SJSA1 (cell line): ENCODE data around the gene TMEM154. TPM values are rescaled to one million over a fixed set of nuclear protein-coding genes. Genes with fewer than 3 reads are reported as not detected.

Source experiments
- DNase-seq, 2 experiments: peaks; one replicate each; pipeline ENCODE4 v3.0.0-alpha.2; 2015 to 2020; ENCODE audit warnings: low spot score in 2 of 2, low read depth in 1 of 2
- H3K27ac ChIP-seq: fragments of 250-450 bp; sonication (Bioruptor Pico); 2 replicates; pipeline ENCODE4 v1.5.1; 2020; ENCODE audit warnings: mild to moderate bottlenecking, moderate library complexity
- H3K27me3 ChIP-seq: fragments of 250-450 bp; sonication (Bioruptor Pico); replicated peaks from 2 replicates; pipeline ENCODE4 v1.5.1; 2020; ENCODE audit warnings: mild to moderate bottlenecking, moderate library complexity
- H3K36me3 ChIP-seq: fragments of 250-450 bp; sonication (Bioruptor Pico); 2 replicates; pipeline ENCODE4 v1.5.1; 2020; ENCODE audit warnings: mild to moderate bottlenecking
- H3K4me1 ChIP-seq: fragments of 250-450 bp; sonication (Bioruptor Pico); replicated peaks from 2 replicates; pipeline ENCODE4 v1.6.1; 2021; ENCODE audit warnings: mild to moderate bottlenecking
- H3K4me3 ChIP-seq: fragments of 250-450 bp; sonication (Bioruptor Pico); 2 replicates; pipeline ENCODE4 v1.5.1; 2020; ENCODE audit warnings: mild to moderate bottlenecking
- H3K9me3 ChIP-seq: fragments of 250-450 bp; sonication (Bioruptor Pico); replicated peaks from 2 replicates; pipeline ENCODE4 v1.5.1; 2020; ENCODE audit warnings: mild to moderate bottlenecking
- total RNA-seq: library from RNA; depleted of rRNA; stranded (reverse); fragments of >200 nt; shearing (Covaris generic); gene quantifications from 2 replicates; pipeline ENCODE4 v1.2.3, GENCODE V29; 2014

Gene TMEM154
- total RNA-seq, 1 experiment from 2014 or later = 0.37 TPM

DNA sequence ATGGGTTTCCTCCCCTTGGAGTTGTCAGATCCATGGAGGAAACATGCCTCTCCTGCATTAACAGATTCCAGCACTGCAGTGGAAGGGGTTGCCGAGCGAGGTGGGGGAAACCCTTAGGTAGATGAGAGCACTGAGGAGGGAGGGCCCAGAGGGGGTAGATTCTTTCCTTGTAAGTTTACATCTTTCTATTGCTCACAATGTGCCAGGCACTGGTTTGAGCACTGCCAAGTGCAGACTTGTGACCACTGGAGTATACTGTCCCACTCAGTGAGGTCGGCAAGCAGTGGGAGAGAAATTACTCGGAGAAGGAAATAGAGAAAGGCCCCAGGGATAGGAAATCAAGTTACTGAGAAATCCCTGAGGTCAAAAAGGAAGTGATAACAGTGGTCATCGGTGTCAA lies 27.8 kb upstream of the TMEM154 start:
- no peak overlapping the region for H3K27ac ChIP-seq
- H3K4me3 ChIP-seq = no peak overlapping the region
- H3K36me3 ChIP-seq = no peaks in the 10 kb centered on the region
- H3K27me3 ChIP-seq = no peaks in the 10 kb centered on the region
- no peaks in the 10 kb centered on the region for H3K9me3 ChIP-seq
- no peaks in the 10 kb centered on the region for H3K4me1 ChIP-seq
- no peak for DNase-seq

DNA sequence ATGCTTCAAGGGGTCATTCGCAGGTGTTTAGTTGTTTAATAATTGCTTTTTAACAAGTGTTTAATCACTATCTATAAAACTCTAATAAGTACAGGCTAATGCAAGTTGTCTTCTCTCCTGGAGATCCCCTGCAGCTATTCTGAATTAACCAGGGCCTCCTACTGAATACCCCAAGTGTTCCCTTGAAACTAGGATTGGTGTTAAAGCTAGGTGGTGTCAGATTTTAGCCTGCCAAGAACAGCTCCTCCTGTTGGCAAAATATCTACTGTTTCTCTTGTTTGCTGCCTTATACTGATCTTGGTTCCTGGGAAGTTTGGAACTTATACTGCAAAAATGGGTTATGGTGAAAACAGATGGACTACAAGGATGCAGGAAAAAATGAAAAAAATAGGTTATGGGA lies 26.1 kb upstream of the TMEM154 start:
- Histone ChIP-seq H3K36me3 (no peaks in the 10 kb centered on the region), H3K4me1 (no peaks in the 10 kb centered on the region), H3K4me3 (no peak overlapping the region), H3K9me3 (no peaks in the 10 kb centered on the region), H3K27me3 (no peaks in the 10 kb centered on the region), H3K27ac (no peak overlapping the region)
- no peak for DNase-seq

DNA sequence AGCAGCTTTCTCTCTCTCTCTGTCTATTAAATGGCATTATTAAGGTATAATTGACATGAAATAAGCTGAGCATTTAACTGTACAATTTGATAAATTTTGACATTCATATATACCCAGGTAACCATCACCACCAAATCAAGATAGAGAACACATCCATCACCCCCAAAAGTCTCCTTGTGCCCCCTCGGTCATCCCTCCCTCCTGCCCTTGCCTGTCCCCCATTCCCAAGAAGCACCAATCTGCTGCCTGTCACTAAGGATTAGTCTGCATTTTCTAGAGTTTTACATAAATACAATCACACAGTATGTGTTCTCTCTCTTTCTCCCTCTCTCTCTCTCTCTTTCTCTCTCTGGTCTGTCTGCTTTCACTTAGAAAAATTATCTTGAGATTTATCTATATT lies 25.0 kb upstream of the TMEM154 start:
- no peaks in the 10 kb centered on the region for H3K36me3 ChIP-seq
- no peaks in the 10 kb centered on the region for H3K9me3 ChIP-seq
- H3K4me3 ChIP-seq = no peak overlapping the region
- no peaks in the 10 kb centered on the region for H3K4me1 ChIP-seq
- DNase-seq = no peak
- H3K27me3 ChIP-seq = no peaks in the 10 kb centered on the region
- H3K27ac ChIP-seq = no peak overlapping the region

DNA sequence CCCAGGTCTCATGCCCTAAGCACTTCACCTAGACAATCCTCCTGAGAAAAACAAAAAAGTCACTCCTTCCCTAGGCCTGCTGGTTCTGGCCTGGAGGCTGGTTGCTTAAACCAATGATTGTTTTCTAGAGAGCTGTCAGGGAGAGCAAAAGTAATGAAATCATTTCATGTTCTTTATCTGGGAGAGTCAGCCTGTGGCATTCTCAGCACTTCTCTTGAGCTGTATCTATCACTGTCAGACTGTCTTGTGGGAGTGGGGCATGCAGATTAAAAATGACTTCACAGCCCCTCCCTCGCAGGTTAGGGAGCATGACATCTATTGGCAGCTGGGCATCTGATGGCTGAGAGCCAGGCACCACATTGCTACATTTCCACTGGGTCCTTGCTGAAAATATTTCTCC lies 20.4 kb upstream of the TMEM154 start:
- Histone ChIP-seq H3K27ac (no peak overlapping the region), H3K4me1 (peaks cover 3% of the 10 kb centered on the region), H3K27me3 (no peaks in the 10 kb centered on the region), H3K4me3 (no peak overlapping the region), H3K36me3 (no peaks in the 10 kb centered on the region), H3K9me3 (no peaks in the 10 kb centered on the region)
- DNase-seq = no peak

DNA sequence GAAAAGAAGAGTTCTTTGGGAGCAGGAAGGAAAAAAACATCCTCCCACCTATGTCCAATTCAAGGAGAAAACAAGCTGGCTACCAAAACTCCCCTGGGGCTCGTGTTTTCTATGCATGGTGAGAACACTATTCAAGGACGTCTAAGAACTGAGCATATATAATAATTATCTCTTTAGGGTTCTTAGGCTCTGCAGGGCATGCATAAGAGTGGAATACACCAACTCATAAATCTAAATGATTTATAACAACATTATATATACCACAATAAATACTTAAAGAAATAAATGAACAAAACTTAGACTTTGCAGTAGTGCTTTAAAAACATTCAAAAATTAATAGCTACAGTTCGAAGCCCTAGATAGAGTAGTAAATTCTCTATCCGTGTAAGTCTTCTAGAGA lies 19.5 kb upstream of the TMEM154 start:
- Histone ChIP-seq H3K4me1 (peaks cover 3% of the 10 kb centered on the region), H3K9me3 (no peaks in the 10 kb centered on the region), H3K4me3 (no peak overlapping the region), H3K27me3 (no peaks in the 10 kb centered on the region), H3K36me3 (no peaks in the 10 kb centered on the region), H3K27ac (no peak overlapping the region)
- no peak for DNase-seq

DNA sequence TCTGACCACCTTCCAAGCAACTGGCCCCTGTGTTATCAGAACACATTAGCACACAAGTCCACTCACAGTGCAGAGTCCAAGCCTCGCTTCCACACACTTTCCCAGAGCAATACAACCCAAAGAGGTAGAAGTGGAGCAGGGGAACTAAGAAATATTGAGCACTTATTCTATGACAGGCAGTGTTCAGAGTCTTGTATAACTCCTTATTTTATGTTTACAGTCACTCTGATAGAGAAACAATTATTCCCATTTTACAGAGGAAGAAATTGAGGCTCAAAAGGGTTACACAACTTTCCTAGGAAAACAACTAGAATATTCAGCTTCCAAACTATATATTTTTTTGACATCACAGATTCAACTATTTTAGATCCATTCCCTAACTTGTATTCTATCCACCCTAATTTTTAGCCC lies 18.3 kb upstream of the TMEM154 start:
- DNase-seq = no peak
- Histone ChIP-seq H3K27ac (no peak overlapping the region), H3K4me1 (peaks cover 3% of the 10 kb centered on the region), H3K9me3 (no peaks in the 10 kb centered on the region), H3K27me3 (no peaks in the 10 kb centered on the region), H3K36me3 (no peaks in the 10 kb centered on the region), H3K4me3 (no peak overlapping the region)

DNA sequence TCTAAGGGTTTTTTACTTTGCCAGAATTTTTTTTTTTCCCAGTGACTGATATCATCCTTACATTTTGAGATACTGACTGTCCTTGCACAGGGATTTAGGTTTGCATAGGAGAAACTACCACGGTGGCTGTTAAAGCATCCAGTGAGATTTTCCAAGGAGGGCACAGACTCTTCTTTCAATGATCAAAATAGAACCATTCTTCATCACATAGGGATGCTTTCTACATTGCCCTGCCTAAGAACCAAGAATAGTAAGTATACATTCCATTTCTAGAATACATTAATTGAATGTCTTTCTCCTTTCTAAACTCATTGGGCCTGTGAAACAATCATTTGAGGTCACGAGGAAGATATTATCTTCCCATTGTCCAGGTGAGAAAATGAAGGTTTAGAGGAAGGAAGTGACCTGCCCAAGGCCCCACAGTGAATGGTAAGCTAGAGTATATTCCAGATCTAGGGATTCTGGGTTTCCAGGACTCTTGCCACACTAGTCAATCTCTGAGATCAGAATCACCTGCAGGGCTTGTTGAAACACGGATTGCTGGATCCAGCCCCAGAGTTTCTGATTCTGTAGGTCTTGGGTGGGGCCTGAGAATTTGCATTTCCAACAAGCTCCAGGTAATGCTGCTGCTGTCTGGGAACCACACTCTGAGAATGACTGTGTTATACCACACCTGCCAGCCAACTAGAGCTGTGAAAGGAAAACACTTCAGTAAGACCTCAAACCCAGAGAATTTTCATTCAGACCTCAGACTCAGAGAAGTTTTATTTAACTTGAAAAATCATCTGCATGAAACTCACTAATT lies 17.7 kb upstream of the TMEM154 start:
- Histone ChIP-seq H3K4me1 (peaks cover 3% of the 10 kb centered on the region), H3K27me3 (no peaks in the 10 kb centered on the region), H3K36me3 (no peaks in the 10 kb centered on the region), H3K4me3 (no peak overlapping the region), H3K9me3 (no peaks in the 10 kb centered on the region), H3K27ac (no peak overlapping the region)
- DNase-seq = no peak

DNA sequence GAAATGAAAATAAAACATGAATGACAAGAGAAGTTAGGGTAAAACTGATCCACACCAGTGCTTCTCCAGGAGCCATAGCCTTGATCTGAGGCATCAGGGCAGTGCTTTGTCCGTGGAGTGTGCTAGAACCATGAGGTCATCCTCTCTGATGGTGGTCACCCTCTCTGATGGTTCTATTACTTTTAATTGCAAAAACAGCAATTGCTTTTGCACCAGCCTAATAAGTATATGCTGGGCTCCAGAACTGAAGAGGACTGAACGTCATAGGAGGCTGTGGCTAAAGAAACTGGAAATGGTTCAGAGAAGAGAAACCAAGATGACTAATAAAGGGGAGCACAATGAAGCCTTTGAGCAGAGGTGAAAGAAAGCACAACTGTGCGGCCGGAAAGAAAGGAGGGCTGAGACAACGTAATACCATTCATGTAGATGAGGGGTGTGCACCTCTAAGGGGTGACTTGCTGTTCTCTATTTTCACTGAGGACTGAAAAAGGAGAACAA lies 17.0 kb upstream of the TMEM154 start:
- Histone ChIP-seq H3K4me1 (peaks cover 3% of the 10 kb centered on the region), H3K9me3 (no peaks in the 10 kb centered on the region), H3K36me3 (no peaks in the 10 kb centered on the region), H3K27me3 (no peaks in the 10 kb centered on the region), H3K4me3 (no peak overlapping the region), H3K27ac (no peak overlapping the region)
- DNase-seq = peak in 1 of 2 experiments; percentile 34

DNA sequence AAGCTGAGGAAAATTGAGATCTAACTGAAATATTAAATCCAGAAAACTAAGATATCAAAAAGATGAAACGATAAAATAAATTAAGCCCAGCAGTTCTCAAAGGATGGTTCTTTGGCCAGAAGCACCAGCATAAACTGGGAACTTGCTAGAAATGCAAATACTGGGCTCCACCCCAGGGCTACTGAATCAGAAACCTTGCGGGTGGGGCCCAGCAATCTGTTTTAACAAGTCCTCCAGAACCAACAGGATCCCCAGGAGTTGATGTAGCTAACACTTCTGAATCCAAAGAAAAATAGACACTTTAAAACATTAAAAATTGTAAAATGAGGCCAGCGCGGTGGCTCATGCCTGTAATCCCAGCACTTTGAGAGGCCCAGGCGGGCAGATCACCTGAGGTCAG lies 14.1 kb upstream of the TMEM154 start:
- Histone ChIP-seq H3K27me3 (no peaks in the 10 kb centered on the region), H3K4me3 (no peak overlapping the region), H3K27ac (no peak overlapping the region), H3K4me1 (peaks cover 3% of the 10 kb centered on the region), H3K9me3 (no peaks in the 10 kb centered on the region), H3K36me3 (no peaks in the 10 kb centered on the region)
- no peak for DNase-seq

DNA sequence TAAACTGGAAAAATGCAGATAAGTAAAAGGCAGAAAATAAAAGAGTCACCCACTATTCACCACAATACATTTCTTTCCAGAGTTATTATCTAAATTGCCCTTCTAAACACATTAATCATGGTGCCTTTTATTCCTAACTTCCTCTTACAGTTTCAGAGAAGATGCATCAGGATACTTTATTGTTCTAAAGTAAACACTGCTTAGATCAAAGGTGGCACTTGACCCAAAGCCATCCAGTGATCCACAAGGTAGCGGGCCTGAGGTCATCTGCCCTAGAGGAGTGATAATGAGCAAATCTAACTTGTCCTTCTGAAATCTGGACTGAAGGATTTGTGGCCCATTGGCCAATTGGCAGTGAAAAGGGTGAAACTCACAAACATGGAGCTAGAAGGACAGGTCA lies 12.0 kb upstream of the TMEM154 start:
- no peak overlapping the region for H3K27ac ChIP-seq

DNA sequence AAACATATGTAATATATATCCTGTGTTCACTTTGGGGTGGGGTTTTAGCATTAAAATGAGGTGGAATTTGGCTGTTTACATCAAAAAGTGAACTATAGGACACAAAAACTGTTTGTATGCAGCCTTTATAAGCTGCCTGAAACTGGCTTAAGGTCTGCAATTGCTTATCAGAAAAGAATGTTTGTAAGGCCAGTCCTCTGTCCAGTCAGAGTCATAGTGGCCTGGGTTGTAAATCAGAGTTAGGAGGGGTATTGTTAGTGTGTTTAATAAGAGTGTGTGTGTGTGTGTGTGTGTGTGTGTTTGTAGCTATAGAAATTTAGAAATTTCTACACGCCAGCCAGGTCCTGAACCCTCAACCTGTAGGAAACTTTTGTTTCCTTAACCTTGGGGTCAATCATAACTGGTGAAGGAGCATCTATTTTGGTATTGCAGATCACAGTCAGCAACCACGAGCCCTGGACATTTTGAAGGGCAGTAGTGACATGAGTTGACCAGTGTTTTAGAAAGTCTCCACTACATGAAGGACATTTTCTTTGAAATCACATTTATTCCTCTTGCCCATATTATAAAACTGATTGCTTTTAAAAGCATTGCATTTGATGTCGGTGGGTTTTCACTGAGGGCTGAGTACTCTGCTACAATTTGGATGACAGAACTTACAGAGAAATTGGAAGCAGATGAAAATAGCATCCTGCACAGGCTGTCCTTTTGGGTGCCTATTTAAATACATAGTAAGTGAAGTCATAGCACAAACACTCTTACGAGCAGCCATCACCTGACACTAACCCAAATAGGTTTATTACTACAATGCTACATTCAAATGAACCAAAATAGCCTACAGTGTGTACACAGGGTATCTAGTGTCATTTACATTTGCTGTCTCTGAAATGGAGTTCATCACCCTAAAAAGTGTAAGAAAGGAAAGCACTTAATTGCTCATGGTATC lies 11.2 kb upstream of the TMEM154 start:
- no peak for DNase-seq

More for the DNA sequence above, 12.0 kb upstream of the TMEM154 start:
- Histone ChIP-seq H3K4me1 (no peaks in the 10 kb centered on the region; the same call in 1 of the 2 replicates), H3K36me3 (no peaks in the 10 kb centered on the region), H3K4me3 (no peak overlapping the region), H3K27me3 (no peaks in the 10 kb centered on the region), H3K9me3 (no peaks in the 10 kb centered on the region)
- DNase-seq = no peak

DNA sequence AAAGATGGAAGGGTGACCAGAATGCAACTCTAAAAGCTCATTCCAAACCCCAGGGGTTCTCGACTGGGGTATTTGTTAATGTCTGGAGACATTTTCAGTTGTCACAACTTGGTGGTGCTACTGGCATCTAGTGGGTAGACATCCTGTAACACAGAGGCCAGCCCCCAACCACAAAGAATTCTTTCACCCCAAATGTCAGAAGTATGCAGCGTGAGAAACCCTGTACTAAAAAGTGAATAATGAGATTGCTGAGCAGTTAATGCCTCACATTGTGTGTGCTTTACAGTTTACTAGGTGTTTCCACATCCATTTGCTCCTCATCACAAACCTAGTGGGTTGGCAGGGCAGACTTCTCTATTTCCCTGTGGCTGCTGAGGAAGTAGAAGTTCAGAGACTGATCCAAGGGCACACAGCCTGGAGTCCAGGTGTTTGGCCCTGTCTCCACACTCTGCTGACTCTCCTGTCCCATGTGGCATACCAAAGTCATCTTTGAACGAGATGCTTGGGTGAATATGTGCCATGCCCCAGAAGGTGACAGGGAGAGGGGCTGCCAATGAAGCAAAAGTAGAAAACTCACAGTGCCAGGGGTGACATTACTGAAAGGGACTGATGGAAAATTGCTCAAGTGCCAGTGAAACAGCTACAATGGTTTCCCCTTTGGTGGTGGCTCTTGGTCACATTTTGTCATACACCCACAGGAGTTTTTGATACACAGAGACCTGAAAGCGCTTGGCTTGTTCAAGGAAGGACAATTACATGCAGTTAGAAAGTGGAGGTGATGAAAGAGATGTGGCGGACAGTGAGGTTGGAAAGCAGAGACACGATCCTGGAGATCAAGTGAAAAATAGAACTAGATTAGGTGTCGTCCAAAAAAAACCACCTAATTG lies 10.1 kb upstream of the TMEM154 start:
- H3K4me1 ChIP-seq = no peaks in the 10 kb centered on the region
- DNase-seq = no peak

More for the DNA sequence above, 11.2 kb upstream of the TMEM154 start:
- Histone ChIP-seq H3K9me3 (no peaks in the 10 kb centered on the region), H3K27me3 (no peaks in the 10 kb centered on the region), H3K4me1 (no peaks in the 10 kb centered on the region), H3K4me3 (no peak overlapping the region), H3K36me3 (no peaks in the 10 kb centered on the region), H3K27ac (no peak overlapping the region)

DNA sequence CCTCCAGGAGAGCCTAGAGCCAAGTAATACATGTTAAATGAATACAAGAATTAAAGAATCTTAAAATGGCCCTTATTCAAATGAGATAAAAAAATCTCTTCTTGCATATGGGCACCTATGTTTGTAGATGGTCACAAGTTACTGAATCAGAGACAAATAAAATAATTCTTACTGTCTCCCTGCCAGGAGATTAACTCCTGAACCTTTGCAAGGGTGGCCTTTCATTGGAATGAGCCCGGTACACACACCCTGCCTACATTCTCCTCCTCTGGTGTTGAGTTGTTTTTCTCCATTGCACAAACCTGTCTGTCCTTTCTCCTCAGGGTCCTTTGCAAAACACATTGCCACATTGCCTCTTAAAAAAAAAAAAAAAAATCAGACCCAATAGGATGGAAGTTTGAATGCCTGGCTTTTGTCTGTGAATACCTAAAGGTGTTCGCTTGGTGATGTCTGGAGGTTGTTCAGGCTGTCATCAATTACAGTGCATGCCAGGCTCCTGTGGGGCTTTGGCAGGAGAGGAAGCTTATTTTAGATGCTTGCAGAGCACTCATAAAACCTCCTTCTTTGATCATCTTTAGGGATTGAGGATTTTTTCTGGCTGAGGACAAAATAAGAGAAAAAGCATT lies 8.3 kb upstream of the TMEM154 start:
- no peaks in the 10 kb centered on the region for H3K4me1 ChIP-seq

More for the DNA sequence above, 10.1 kb upstream of the TMEM154 start:
- no peaks in the 10 kb centered on the region for H3K36me3 ChIP-seq
- H3K4me3 ChIP-seq = no peak overlapping the region
- no peaks in the 10 kb centered on the region for H3K27me3 ChIP-seq
- no peaks in the 10 kb centered on the region for H3K9me3 ChIP-seq
- no peak overlapping the region for H3K27ac ChIP-seq

More for the DNA sequence above, 8.3 kb upstream of the TMEM154 start:
- no peaks in the 10 kb centered on the region for H3K36me3 ChIP-seq
- H3K4me3 ChIP-seq = no peak overlapping the region
- H3K27me3 ChIP-seq = no peaks in the 10 kb centered on the region
- DNase-seq = no peak
- H3K27ac ChIP-seq = no peak overlapping the region
- H3K9me3 ChIP-seq = no peaks in the 10 kb centered on the region
